ENCODE measurements around the gene KIAA1217.

The KIAA1217 gene

GRCh38 chr10:24457661-24458318 lies 248.9 kb downstream of the KIAA1217 start:
- H4K91ac ChIP-seq (ENCODE audit: low read depth, low read length, poor library complexity) = no peak overlapping the region
- H2BK120ac ChIP-seq (ENCODE audit: low read depth, low read length) = no peak overlapping the region
- no peak overlapping the region for H2BK5ac ChIP-seq (ENCODE audit: low read length)
- no peaks in the 10 kb centered on the region for H3K27me3 ChIP-seq (ENCODE audit: control insufficient read depth in 3 of 3, insufficient read depth in 3 of 3, low read depth in 1 of 3, low read length in 3 of 3)
- no peak overlapping the region for H3K23ac ChIP-seq (ENCODE audit: low read depth, low read length, poor library complexity)
- H4K8ac ChIP-seq (ENCODE audit: low read depth, low read length) = no peak overlapping the region
- no peak overlapping the region for H2BK12ac ChIP-seq (ENCODE audit: low read length)
- no CpG with 5 or more reads among the region's 7 CpGs for WGBS, 2 donors (ENCODE audit: extremely low coverage in 2 of 2, insufficient read length in 2 of 2, insufficient replicate concordance in 1 of 2)
- H3K79me1 ChIP-seq (ENCODE audit: low read depth, low read length) = no peaks in the 10 kb centered on the region
- H3K36me3 ChIP-seq (replicated peaks in 1 of 2; ENCODE audit: control insufficient read depth in 2 of 2, insufficient read depth in 2 of 2, low read length in 2 of 2) = no peaks in the 10 kb centered on the region
- no peaks in the 10 kb centered on the region for H3K4me1 ChIP-seq (ENCODE audit: control insufficient read depth in 2 of 2, insufficient read depth in 1 of 2, low read depth in 1 of 2, low read length in 2 of 2)
- DNase-seq (ENCODE audit: low spot score) = no peak
- no peak overlapping the region for H3K4me2 ChIP-seq (ENCODE audit: insufficient read depth, low read length, poor library complexity, severe bottlenecking)
- H3K14ac ChIP-seq (ENCODE audit: low read length) = no peak overlapping the region
- peak overlapping the region in 1 of 2 donors; percentile 32 for H3K4me3 ChIP-seq (ENCODE audit: low read length in 2 of 2)
- H3K4ac ChIP-seq (ENCODE audit: low read length) = no peak overlapping the region
- H3K9me3 ChIP-seq (replicated peaks in 1 of 2; ENCODE audit: control insufficient read depth in 2 of 2, insufficient read depth in 1 of 2, low read depth in 1 of 2, low read length in 2 of 2) = no peaks in the 10 kb centered on the region
- no peak overlapping the region for H3K18ac ChIP-seq (ENCODE audit: low read length)
- H3K27ac ChIP-seq (replicated peaks; ENCODE audit: low read length) = no peak overlapping the region
- H2AK5ac ChIP-seq (ENCODE audit: low read depth, low read length) = no peak overlapping the region
- H2AFZ ChIP-seq (ENCODE audit: low read length) = no peak overlapping the region
- no peak overlapping the region for H3K9ac ChIP-seq (ENCODE audit: low read depth, low read length, poor library complexity)
- H2BK15ac ChIP-seq (ENCODE audit: low read length) = no peak overlapping the region

- no peak overlapping the region for H2AK5ac ChIP-seq (ENCODE audit: low read depth, low read length)
These were observed 250.9 kb downstream of the KIAA1217 start for GRCh38 chr10:24459836-24460235.

GRCh38 chr10:24462291-24462813 lies 253.4 kb downstream of the KIAA1217 start:
- Histone ChIP-seq H3K36me3 (replicated peaks in 1 of 2; ENCODE audit: control insufficient read depth in 2 of 2, insufficient read depth in 2 of 2, low read length in 2 of 2) (no peaks in the 10 kb centered on the region), H2AFZ (ENCODE audit: low read length) (no peak overlapping the region), H3K18ac (ENCODE audit: low read length) (no peak overlapping the region), H3K4me2 (ENCODE audit: insufficient read depth, low read length, poor library complexity, severe bottlenecking) (no peak overlapping the region), H3K9me3 (replicated peaks in 1 of 2; ENCODE audit: control insufficient read depth in 2 of 2, insufficient read depth in 1 of 2, low read depth in 1 of 2, low read length in 2 of 2) (no peaks in the 10 kb centered on the region), H3K9ac (ENCODE audit: low read depth, low read length, poor library complexity) (no peak overlapping the region), H4K91ac (ENCODE audit: low read depth, low read length, poor library complexity) (no peak overlapping the region), H3K27ac (replicated peaks; ENCODE audit: low read length) (no peak overlapping the region), H2BK12ac (ENCODE audit: low read length) (no peak overlapping the region), H3K4me3 (ENCODE audit: low read length in 2 of 2) (no peak overlapping the region), H2BK120ac (ENCODE audit: low read depth, low read length) (no peak overlapping the region), H3K27me3 (ENCODE audit: control insufficient read depth in 3 of 3, insufficient read depth in 3 of 3, low read depth in 1 of 3, low read length in 3 of 3) (no peaks in the 10 kb centered on the region), H3K4me1 (ENCODE audit: control insufficient read depth in 2 of 2, insufficient read depth in 1 of 2, low read depth in 1 of 2, low read length in 2 of 2) (no peaks in the 10 kb centered on the region), H2AK5ac (ENCODE audit: low read depth, low read length) (no peak overlapping the region), H3K79me1 (ENCODE audit: low read depth, low read length) (no peaks in the 10 kb centered on the region), H3K4ac (ENCODE audit: low read length) (no peak overlapping the region), H3K14ac (ENCODE audit: low read length) (no peak overlapping the region), H2BK5ac (ENCODE audit: low read length) (no peak overlapping the region), H2BK15ac (ENCODE audit: low read length) (no peak overlapping the region), H4K8ac (ENCODE audit: low read depth, low read length) (no peak overlapping the region), H3K23ac (ENCODE audit: low read depth, low read length, poor library complexity) (no peak overlapping the region)
- no CpG with 5 or more reads among the region's 7 CpGs for WGBS, 2 donors (ENCODE audit: extremely low coverage in 2 of 2, insufficient read length in 2 of 2, insufficient replicate concordance in 1 of 2)
- DNase-seq (ENCODE audit: low spot score) = no peak

More at GRCh38 chr10:24459836-24460235, 250.9 kb downstream of the KIAA1217 start:
- Histone ChIP-seq H2BK12ac (ENCODE audit: low read length) (no peak overlapping the region), H3K36me3 (replicated peaks in 1 of 2; ENCODE audit: control insufficient read depth in 2 of 2, insufficient read depth in 2 of 2, low read length in 2 of 2) (no peaks in the 10 kb centered on the region), H3K14ac (ENCODE audit: low read length) (no peak overlapping the region), H4K91ac (ENCODE audit: low read depth, low read length, poor library complexity) (no peak overlapping the region), H3K4me3 (ENCODE audit: low read length in 2 of 2) (no peak overlapping the region), H3K4me2 (ENCODE audit: insufficient read depth, low read length, poor library complexity, severe bottlenecking) (no peak overlapping the region), H3K79me1 (ENCODE audit: low read depth, low read length) (no peaks in the 10 kb centered on the region), H3K27ac (replicated peaks; ENCODE audit: low read length) (no peak overlapping the region), H2AFZ (ENCODE audit: low read length) (no peak overlapping the region), H2BK120ac (ENCODE audit: low read depth, low read length) (no peak overlapping the region), H3K4ac (ENCODE audit: low read length) (no peak overlapping the region), H3K18ac (ENCODE audit: low read length) (no peak overlapping the region), H3K9me3 (replicated peaks in 1 of 2; ENCODE audit: control insufficient read depth in 2 of 2, insufficient read depth in 1 of 2, low read depth in 1 of 2, low read length in 2 of 2) (no peaks in the 10 kb centered on the region), H2BK15ac (ENCODE audit: low read length) (no peak overlapping the region), H3K9ac (ENCODE audit: low read depth, low read length, poor library complexity) (no peak overlapping the region), H3K23ac (ENCODE audit: low read depth, low read length, poor library complexity) (no peak overlapping the region), H4K8ac (ENCODE audit: low read depth, low read length) (no peak overlapping the region), H3K4me1 (ENCODE audit: control insufficient read depth in 2 of 2, insufficient read depth in 1 of 2, low read depth in 1 of 2, low read length in 2 of 2) (no peaks in the 10 kb centered on the region), H3K27me3 (ENCODE audit: control insufficient read depth in 3 of 3, insufficient read depth in 3 of 3, low read depth in 1 of 3, low read length in 3 of 3) (no peaks in the 10 kb centered on the region), H2BK5ac (ENCODE audit: low read length) (no peak overlapping the region)
- WGBS, 2 donors (ENCODE audit: extremely low coverage in 2 of 2, insufficient read length in 2 of 2, insufficient replicate concordance in 1 of 2) = no CpG with 5 or more reads among the region's 3 CpGs
- no peak for DNase-seq (ENCODE audit: low spot score)

- H4K91ac ChIP-seq (ENCODE audit: low read depth, low read length, poor library complexity) = no peak overlapping the region
- no peaks in the 10 kb centered on the region for H3K79me1 ChIP-seq (ENCODE audit: low read depth, low read length)
- no peak overlapping the region for H3K14ac ChIP-seq (ENCODE audit: low read length)
- no peak overlapping the region for H3K23ac ChIP-seq (ENCODE audit: low read depth, low read length, poor library complexity)
- no peaks in the 10 kb centered on the region for H3K4me1 ChIP-seq (ENCODE audit: control insufficient read depth in 2 of 2, insufficient read depth in 1 of 2, low read depth in 1 of 2, low read length in 2 of 2)
- no peak overlapping the region for H2AK5ac ChIP-seq (ENCODE audit: low read depth, low read length)
- no peaks in the 10 kb centered on the region for H3K36me3 ChIP-seq (replicated peaks in 1 of 2; ENCODE audit: control insufficient read depth in 2 of 2, insufficient read depth in 2 of 2, low read length in 2 of 2)
- DNase-seq (ENCODE audit: low spot score) = no peak
- H2BK120ac ChIP-seq (ENCODE audit: low read depth, low read length) = no peak overlapping the region
- H3K27ac ChIP-seq (replicated peaks; ENCODE audit: low read length) = no peak overlapping the region
- H2BK5ac ChIP-seq (ENCODE audit: low read length) = no peak overlapping the region
- no peak overlapping the region for H4K8ac ChIP-seq (ENCODE audit: low read depth, low read length)
- no peaks in the 10 kb centered on the region for H3K9me3 ChIP-seq (replicated peaks in 1 of 2; ENCODE audit: control insufficient read depth in 2 of 2, insufficient read depth in 1 of 2, low read depth in 1 of 2, low read length in 2 of 2)
- H3K4me3 ChIP-seq (ENCODE audit: low read length in 2 of 2) = no peak overlapping the region
- H3K18ac ChIP-seq (ENCODE audit: low read length) = no peak overlapping the region
- no peak overlapping the region for H3K4me2 ChIP-seq (ENCODE audit: insufficient read depth, low read length, poor library complexity, severe bottlenecking)
- H2BK12ac ChIP-seq (ENCODE audit: low read length) = no peak overlapping the region
- no peaks in the 10 kb centered on the region for H3K27me3 ChIP-seq (ENCODE audit: control insufficient read depth in 3 of 3, insufficient read depth in 3 of 3, low read depth in 1 of 3, low read length in 3 of 3)
- H2BK15ac ChIP-seq (ENCODE audit: low read length) = no peak overlapping the region
- no peak overlapping the region for H2AFZ ChIP-seq (ENCODE audit: low read length)
- WGBS, 2 donors (ENCODE audit: extremely low coverage in 2 of 2, insufficient read length in 2 of 2, insufficient replicate concordance in 1 of 2) = no CpG with 5 or more reads among the region's 6 CpGs
- no peak overlapping the region for H3K4ac ChIP-seq (ENCODE audit: low read length)
- H3K9ac ChIP-seq (ENCODE audit: low read depth, low read length, poor library complexity) = no peak overlapping the region
These were observed 254.1 kb downstream of the KIAA1217 start for GRCh38 chr10:24462889-24463552.

All from neuronal stem cell (in vitro differentiated cells).